RKO (cell line): ENCODE measurements around the gene IL10.
"Not testable (repeated sequence)": the region's sequence is repeated elsewhere in the genome, so short reads cannot be mapped to it uniquely, and the experiment has no call there.

Source experiments
- DNase-seq: peaks from one replicate; pipeline ENCODE4 v3.0.0-alpha.2; 2016; ENCODE audit warnings: low spot score

IL10 gene

DNA sequence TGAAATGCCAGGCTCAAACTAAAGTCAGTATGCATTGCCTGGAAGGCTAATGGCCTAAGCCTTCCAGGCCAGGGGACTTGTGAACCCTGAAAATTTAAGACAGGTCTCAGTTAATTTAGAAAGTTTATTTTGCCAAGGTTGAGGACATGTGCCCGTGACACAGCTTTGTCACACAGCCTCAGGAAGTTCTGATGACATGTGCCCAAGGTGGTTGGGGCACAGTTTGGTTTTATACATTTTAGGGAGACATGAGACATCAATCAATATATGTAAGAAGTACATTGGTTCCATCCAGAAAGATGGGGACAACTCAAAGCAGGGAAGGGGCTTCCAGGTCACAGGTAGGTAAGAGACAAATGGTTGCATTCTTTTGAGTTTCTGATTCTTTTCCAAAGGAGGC lies 6.5 kb downstream of the IL10 start:
- DNase-seq = not testable (repeated sequence)

DNA sequence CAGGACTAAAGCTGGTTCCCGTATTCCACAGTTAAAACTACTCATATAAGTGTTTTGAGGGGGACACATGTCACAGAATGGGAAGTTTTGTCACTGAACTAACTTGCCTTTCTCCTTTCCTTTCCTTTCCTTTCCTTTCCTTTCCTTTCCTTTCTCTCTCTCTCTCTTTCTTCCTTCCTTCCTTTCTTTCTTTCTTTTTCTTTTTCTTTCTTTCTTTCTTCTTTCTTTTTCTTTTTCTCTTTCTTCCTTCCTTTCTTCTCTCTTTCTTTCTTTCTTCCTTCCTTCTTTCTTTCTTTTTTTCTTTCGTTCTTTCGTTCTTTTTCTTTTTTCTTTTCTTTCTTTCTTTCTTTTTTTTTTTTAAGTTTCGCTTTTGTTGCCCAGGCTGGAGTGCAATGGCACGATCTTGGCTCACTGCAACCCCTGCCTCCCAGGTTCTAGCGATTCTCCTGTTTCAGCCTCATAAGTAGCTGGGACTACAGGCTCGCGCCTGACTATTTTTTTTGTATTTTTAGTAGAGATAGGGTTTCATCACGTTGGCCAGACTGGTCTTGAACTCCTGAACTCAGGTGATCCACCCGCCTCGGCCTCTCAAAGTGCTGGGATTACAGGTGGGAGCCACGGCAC lies 9.4 kb downstream of the IL10 start:
- not testable (repeated sequence) for DNase-seq

GRCh38 chr1:206761159-206761768 lies 11.0 kb downstream of the IL10 start:
- DNase-seq = no peak

DNA sequence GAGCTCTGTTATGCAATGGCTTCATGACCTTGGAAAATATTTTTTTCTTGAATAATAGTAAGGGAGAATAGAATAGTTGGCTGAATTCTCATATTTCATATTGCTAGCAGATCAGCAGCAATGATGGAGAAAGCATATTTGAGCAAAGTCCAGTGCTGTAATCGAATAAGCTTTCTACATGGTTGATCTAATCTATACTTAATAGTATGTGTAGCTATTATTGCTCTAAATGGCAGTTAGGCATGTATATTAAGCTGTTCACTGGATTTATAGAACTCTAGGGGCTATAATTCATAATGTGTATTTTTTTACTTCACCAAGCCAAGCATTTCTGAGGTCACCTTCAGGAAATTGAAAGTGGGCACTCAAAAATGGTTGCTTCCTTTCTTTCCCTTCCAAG lies 11.7 kb downstream of the IL10 start:
- DNase-seq = no peak

GRCh38 chr1:206757524-206758266 lies 14.6 kb downstream of the IL10 start:
- DNase-seq = no peak

GRCh38 chr1:206754011-206754410 lies 18.3 kb downstream of the IL10 start:
- DNase-seq = no peak

DNA sequence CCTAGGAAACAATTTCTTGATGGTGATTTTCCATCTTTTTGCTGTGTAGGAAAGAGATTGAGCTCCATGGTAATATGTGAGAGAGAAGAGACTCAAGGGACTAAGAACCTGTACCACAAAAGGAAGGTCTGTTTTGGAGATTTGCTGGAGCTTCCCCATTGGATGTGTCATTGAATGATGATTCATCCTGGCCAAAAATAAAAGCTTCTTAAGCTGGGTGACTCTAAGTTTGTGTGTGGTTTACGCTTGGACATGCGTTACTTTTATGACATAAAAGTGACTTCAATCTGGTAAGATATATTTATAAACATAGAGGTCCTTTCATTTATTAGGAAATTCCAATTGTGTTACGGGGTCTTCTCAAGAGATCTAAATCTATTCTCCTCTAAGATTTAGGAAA lies 19.2 kb downstream of the IL10 start:
- DNase-seq = peak; percentile 13

GRCh38 chr1:206752481-206752880 lies 19.8 kb downstream of the IL10 start:
- DNase-seq = no peak

GRCh38 chr1:206751891-206752290 lies 20.4 kb downstream of the IL10 start:
- no peak for DNase-seq

DNA sequence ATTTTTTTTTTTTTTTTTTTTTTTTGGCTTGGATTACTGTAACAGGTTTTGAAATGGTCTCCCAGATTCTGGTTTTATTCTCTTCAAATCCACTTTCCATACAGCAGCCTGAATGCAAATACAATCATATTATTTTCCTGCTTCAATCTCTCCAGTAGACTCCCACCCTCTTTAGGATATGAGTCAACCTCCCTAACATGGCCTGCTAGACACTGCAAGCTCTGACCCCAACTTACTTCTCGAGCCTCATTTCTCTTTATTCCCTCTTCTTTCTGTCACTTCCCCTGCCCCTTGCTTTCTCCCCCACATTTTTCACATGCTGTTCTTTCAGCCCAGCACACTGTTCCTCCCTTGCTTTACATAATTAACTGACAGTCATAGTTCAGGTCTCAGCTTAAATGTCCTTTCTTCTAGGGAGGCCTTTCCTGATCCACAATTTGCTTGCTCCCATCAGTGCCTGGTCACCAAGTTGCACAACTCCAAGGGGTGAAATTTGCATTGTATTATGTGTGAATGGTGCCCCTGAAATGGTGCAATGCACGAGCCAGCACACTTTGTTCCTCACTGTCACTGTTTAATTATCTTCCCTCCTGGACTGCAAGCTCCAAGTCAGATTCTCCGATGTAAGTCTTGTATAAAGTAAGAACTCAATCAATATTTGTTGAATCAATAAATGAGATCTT lies 23.8 kb downstream of the IL10 start:
- DNase-seq = no peak

DNA sequence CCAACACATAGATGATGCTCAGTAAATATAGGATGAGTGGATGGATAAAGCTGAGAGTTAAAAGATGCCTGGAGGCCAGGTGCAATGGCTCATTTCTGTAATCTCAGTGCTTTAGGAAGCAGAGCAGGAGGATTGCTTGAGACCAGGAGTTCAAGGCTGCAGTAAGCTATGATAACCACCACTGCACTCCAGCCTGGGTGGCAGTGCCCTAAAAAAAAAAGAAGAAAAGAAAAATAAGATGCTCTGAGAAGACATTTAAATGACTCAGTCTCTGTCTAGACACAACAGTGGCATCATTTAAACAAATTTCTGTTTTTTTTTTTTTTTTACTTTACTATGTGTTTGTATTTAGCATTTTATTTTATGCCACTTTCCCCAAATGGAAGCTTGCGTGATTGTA lies 27.0 kb downstream of the IL10 start:
- DNase-seq = no peak

DNA sequence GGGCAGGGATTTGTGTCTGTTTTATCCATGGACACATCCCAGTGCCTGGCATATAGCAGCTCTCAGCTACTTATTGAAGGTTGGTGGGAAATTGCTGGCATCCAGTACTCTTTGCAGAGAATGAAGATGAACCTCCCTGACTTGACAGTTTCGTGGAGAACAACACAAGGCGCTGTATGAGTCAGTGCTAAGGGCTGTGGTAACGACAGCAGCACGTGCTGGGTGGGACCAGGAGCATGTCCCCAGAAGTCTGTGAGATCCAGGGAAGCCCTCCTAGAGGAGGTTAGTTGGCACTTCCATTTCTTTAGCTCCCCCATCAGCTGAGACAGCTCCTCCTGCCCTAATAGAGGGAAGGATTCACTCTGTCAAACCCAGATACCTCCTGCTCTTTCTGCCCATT lies 27.6 kb downstream of the IL10 start:
- DNase-seq = no peak

GRCh38 chr1:206742719-206743383 lies 29.4 kb downstream of the IL10 start:
- no peak for DNase-seq

- DNase-seq = no peak
Measured at GRCh38 chr1:206741142-206741701, 31.1 kb downstream of the IL10 start.

- DNase-seq = no peak
Measured at GRCh38 chr1:206739411-206740076, 32.8 kb downstream of the IL10 start.

DNA sequence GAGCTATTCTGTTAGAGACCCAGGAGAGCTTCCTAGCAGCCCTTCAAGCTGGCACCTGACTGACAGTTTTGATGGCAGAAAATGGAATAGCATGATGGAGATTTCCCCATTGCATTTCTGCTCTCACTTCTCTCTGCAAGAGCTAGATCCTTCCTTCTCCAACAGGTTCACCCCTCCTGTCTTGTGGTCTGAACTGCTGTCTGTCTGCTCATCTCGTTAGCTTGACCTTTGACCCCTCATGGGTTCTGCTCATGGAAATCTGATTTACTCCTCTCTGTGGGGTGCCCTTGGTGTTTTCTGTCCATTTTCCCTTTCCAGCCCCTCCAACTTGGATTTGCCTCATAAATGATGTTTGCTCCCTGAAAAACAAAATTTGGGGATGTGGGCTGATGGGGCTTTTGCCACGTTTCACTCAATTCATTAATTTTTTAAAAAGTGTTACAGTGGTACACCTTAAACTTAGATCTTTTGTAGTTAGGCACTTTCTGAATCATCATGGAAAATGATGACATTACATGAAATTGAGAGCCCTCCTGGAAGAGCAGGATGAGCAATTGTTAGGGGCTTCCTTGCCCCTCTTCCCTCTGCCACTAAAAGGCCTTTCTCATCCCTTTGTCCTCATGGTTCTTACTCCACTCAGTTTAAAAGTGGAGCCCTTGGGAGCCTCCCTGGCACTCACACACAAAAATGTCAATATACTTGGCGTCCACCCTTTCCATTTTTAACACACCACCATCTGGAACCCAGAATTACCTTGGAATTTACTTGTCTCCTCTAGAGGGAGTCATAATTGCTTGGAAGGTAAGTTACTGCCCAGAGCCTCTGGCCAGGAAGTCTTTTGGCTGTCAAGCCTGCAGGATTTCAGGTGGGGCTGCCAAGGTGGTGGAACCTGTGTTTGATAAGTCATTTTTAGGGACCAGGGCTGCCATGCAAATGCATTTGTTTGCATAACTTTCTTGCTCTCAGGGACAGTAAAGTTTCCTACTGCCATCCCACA lies 33.6 kb downstream of the IL10 start:
- peak; percentile 41 for DNase-seq

DNA sequence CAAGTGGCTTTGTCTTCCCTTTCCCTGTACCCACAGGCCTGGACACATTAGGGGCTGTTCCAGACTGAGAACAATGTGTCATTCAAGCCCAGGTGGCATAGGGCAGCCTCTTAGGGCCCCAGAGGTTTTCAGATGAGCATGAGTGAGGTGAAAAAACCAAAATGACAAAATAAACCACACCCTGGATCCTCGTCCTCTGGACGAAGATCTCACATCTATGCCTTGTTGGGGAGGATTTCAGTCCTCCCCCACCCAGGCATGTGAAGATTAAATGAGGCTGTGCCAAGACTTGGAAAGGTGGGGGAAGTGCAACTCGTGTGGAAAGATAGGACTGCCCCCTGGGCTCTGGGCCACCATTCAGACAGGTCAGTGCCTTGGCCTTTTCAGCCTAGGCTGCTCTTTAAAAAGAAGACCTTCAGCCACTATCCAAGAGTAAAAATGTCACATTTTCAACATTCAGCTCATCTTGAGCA lies 34.5 kb downstream of the IL10 start:
- no peak for DNase-seq

DNA sequence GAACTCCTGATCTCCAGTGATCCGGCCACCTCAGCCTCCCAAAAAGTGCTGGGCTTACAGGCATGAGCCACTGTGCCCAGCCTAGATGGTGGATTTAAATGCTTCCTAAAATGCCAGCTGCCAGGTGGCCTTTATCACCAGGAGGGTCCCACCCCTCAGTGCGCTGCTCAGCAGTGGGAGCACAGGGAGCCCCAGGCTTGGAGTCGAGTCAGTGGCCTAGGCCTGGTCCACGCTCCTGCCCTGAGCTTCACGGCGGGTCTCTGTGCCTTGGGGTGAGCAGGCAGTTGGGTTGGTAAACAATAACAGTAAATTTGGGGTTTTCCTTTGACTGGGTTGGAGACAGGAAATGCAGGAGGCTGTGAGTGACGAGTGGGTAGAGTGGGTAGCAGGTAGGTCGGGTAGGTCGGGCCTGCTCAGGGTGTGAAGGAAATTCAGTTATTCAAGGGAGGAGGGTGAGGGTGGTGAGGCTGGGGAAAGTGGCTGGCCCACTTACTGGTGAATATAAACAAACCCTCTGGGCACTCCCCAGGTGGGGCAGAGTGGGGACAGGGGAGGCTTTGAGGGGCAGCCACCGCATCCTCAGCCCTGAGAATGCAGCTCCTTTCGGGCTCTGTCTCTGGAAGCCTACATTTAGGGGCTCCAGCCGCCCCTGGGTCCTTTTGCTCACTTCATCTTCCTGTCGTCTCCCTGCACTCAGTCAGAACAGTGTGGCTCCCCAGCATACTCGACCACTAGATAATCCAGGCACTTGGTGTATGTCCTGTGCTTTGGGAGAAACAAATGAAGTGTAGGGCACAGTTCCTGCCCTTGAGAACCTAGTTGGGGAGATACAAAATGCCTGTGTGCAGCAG lies 35.2 kb downstream of the IL10 start:
- no peak for DNase-seq

DNA sequence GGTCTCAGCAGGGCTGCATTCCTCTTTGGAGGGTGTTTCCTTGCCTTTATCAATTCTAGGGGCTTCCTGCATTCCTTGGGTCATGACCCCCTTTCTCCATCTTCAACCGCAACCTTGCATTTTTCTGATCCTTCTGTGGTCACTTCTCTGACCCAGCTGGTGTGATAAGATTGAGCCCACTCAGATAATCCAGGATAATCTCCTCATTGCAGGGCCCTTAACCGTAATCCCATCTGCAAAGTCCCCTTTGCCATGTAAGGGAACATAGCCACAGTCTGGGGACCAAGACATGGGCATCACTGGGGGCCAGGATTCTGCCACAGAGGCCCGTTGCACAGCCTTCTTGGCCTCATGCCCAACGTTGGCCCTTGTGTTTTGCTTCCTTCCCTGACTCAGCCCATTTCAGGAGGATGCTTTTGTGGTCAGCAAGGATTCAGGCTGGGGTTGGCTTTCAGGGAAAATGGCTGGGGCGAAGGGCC lies 36.7 kb downstream of the IL10 start:
- DNase-seq = no peak
